ENCODE data around the gene CCDC136. TPM values are rescaled to one million over a fixed set of nuclear protein-coding genes. Genes with fewer than 3 reads are reported as not detected.
A peak's percentile ranks its signal among the peaks of the same experiment; 100 is the strongest.

CCDC136 gene
- total RNA-seq, 3 donors from 2014 or later = 6.4 to 9.5 (median 9.4) TPM

GRCh38 chr7:128777156-128778123 lies 14.3 kb upstream of the CCDC136 start:
- H3K27ac ChIP-seq = no peak overlapping the region
- TF ChIP-seq POLR2A (IDR thresholded peaks at IDR 0.05) = no peak
- TF ChIP-seq POLR2AphosphoS5 (IDR thresholded peaks at IDR 0.05) = no peak
- TF ChIP-seq CTCF (IDR thresholded peaks at IDR 0.05) = no peak
- H3K4me3 ChIP-seq = no peak overlapping the region
- H3K9me3 ChIP-seq = peaks cover 0 to 9% of the 10 kb centered on the region in 2 donors
- H3K27me3 ChIP-seq = no peaks in the 10 kb centered on the region
- H3K36me3 ChIP-seq = no peaks in the 10 kb centered on the region
- H3K4me1 ChIP-seq = no peaks in the 10 kb centered on the region
- intact Hi-C loops (cut with DNase I; ENCODE audit: low total_unique reads) = no loop called here
- no peak for DNase-seq (ENCODE audit: low spot score in 2 of 2)

GRCh38 chr7:128778946-128779345 lies 12.8 kb upstream of the CCDC136 start:
- no peak overlapping the region for H3K4me3 ChIP-seq
- peaks cover 0 to 9% of the 10 kb centered on the region in 2 donors for H3K9me3 ChIP-seq
- intact Hi-C loops (cut with DNase I; ENCODE audit: low total_unique reads) = no loop called here
- no peaks in the 10 kb centered on the region for H3K27me3 ChIP-seq
- H3K4me1 ChIP-seq = no peaks in the 10 kb centered on the region
- DNase-seq (ENCODE audit: low spot score in 2 of 2) = no peak
- H3K27ac ChIP-seq = no peak overlapping the region
- TF ChIP-seq POLR2AphosphoS5 (IDR thresholded peaks at IDR 0.05) (no peak), CTCF (IDR thresholded peaks at IDR 0.05) (no peak), POLR2A (IDR thresholded peaks at IDR 0.05) (no peak)
- no peaks in the 10 kb centered on the region for H3K36me3 ChIP-seq

- no peak for DNase-seq (ENCODE audit: low spot score in 2 of 2)
These were observed 10.6 kb upstream of the CCDC136 start for GRCh38 chr7:128781126-128781525.

GRCh38 chr7:128781851-128782250 lies 9.9 kb upstream of the CCDC136 start:
- Histone ChIP-seq H3K4me3 (no peak overlapping the region), H3K9me3 (peaks cover 0 to 9% of the 10 kb centered on the region in 2 donors), H3K27ac (no peak overlapping the region), H3K4me1 (no peaks in the 10 kb centered on the region), H3K27me3 (no peaks in the 10 kb centered on the region), H3K36me3 (no peaks in the 10 kb centered on the region)
- DNase-seq (ENCODE audit: low spot score in 2 of 2) = no peak
- intact Hi-C loops (cut with DNase I; ENCODE audit: low total_unique reads) = no loop called here
- TF ChIP-seq CTCF (IDR thresholded peaks at IDR 0.05) = no peak

More at GRCh38 chr7:128781126-128781525, 10.6 kb upstream of the CCDC136 start:
- TF ChIP-seq POLR2A (IDR thresholded peaks at IDR 0.05) = no peak
- TF ChIP-seq POLR2AphosphoS5 (IDR thresholded peaks at IDR 0.05) = no peak
- TF ChIP-seq CTCF (IDR thresholded peaks at IDR 0.05) = no peak
- no peaks in the 10 kb centered on the region for H3K36me3 ChIP-seq
- H3K27me3 ChIP-seq = no peaks in the 10 kb centered on the region
- no peaks in the 10 kb centered on the region for H3K4me1 ChIP-seq
- intact Hi-C loops (cut with DNase I; ENCODE audit: low total_unique reads) = no loop called here
- peak overlapping the region in 1 of 2 donors; percentile 32 for H3K27ac ChIP-seq
- peaks cover 0 to 9% of the 10 kb centered on the region in 2 donors for H3K9me3 ChIP-seq
- H3K4me3 ChIP-seq = no peak overlapping the region

GRCh38 chr7:128783143-128783861 lies 8.5 kb upstream of the CCDC136 start:
- no peak overlapping the region for H3K27ac ChIP-seq
- TF ChIP-seq POLR2AphosphoS5 (IDR thresholded peaks at IDR 0.05) (no peak), POLR2A (IDR thresholded peaks at IDR 0.05) (no peak), CTCF (IDR thresholded peaks at IDR 0.05) (no peak)
- DNase-seq (ENCODE audit: low spot score in 2 of 2) = no peak

More at GRCh38 chr7:128783143-128783861, 8.5 kb upstream of the CCDC136 start:
- no peaks in the 10 kb centered on the region for H3K27me3 ChIP-seq
- H3K4me3 ChIP-seq = no peak overlapping the region
- no peaks in the 10 kb centered on the region for H3K36me3 ChIP-seq
- no peaks in the 10 kb centered on the region for H3K9me3 ChIP-seq
- intact Hi-C loops (cut with DNase I; ENCODE audit: low total_unique reads) = no loop called here
- H3K4me1 ChIP-seq = no peaks in the 10 kb centered on the region

Data from breast epithelium (tissue), 4 donors.